M059J (cell line): ENCODE measurements around the gene BCL7B. TPM values are rescaled to one million over a fixed set of nuclear protein-coding genes. Genes with fewer than 3 reads are reported as not detected.
"Not testable (repeated sequence)": the region's sequence is repeated elsewhere in the genome, so short reads cannot be mapped to it uniquely, and the experiment has no call there.

ENCODE experiments used
- DNase-seq: peaks from one replicate; pipeline ENCODE4 v3.0.0-alpha.2; 2012; ENCODE audit warnings: low read depth
- total RNA-seq: library from RNA; depleted of rRNA; stranded (reverse); fragments of >200 nt; shearing (Covaris generic); gene quantifications from 2 replicates; pipeline ENCODE4 v1.2.3, GENCODE V29; 2014; rRNA removed

BCL7B gene
- 60.7 and 68.3 TPM in 2 replicates for total RNA-seq

DNA sequence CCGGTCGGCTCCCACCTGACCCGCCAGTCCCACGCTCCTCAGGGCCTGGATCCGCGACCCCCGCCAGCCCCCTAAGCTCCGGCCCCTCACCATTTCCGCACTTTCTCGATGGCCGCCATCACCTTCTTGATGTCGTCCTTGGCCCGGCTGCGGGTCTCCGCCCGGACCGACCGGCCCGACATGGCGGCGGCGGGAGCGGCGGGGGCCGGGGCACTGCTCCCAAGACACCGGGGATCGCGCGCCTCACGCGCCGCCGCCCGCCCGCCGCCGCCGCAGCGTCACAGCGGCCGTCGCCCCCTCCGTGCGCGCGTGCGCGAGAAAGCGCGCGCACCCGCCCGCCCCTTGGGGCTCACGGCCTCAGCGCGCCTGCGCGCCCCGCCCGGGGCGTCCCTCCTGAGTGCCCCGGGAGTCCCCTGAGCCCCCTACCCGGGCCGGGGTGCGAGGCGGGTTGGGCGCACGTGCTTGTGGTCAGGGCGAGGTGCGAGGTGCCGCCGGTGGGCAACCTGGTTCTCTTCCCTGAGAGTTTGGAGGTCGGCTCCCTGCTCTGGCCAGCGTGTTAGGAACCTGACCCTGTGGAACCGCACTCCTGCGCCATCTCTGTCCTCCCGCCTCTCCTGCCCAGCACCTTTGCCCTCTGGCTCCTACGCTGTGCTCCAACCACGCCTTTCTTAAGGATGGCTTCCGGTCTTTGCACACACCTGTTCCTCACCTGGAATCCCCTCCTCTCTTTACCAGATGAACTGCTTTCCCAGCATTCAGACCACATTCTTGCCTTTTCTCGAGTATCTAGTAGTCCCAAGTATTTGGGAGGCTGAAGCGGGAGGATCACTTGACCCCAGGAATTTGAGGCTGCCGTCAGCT, at the start of gene BCL7B:
BCL7B (minus strand) TSS at position 294 of the 861 bp plus-strand sequence; CDS start at position 182, 112 bp downstream.
- peak; percentile 62 for DNase-seq

GRCh38 chr7:73605601-73606220, 48.2 kb upstream of the BCL7B start:
- DNase-seq: no peak

GRCh38 chr7:73602721-73603651, 45.5 kb upstream of the BCL7B start:
- peak; percentile 36 for DNase-seq

DNA sequence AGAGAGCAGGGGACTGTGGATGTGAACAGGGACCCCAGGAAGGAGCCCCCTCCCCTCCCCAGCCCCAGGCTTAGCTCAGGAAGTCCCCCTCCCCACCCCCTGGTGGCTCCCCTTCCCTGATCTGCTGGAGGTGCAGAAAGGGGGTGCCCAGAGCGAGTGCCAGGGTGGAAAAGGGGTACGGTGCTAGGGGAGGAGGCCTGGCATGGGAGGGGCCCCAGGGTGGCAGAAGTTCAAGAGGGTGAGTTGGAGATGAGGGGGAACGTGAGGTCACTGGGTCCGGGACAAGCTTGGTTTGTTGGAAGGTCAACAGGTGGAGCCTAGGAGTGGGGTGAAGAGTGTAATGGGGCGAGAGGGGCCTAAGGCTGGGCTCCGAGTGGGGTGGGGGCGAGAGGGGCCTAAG, 42.4 kb upstream of the BCL7B start:
- DNase-seq: no peak

DNA sequence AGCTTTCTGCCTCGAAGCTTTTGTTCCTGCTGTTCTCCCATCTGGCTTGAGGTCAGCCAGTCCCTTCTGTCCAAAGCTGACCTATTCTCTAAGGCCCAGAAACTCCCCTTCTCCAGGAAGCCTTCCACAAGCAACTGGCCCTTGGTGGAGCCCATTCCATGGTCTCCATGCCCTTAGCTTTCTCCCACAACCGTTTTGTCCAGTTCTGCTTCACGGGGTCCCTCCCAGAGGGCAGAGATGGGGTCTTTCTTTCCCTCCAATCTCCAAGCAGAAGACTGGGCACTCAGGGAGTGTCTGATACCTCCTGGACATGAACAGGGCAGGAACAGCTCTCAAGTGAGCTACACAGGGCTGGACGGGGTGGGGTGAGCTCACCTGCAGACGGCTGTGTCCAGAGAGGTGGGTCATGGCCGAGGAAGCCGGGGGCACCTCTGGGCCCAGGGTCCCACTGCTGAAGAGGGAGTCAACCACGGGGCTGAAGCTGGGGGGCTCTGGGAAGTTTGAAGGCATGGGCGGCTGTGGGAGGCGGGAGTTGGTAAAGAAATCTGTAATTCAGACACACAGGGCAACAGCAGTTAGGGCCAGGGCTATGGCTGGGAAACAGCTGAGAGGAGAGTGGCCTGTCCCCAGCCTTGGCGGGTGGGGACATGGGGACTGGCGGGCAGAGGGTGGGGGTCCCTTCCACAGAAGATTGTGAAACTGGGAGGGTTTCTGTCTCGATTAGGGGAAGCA, 41.8 kb upstream of the BCL7B start:
- DNase-seq: no peak

- DNase-seq: no peak
Observed at GRCh38 chr7:73597978-73598782, 40.7 kb upstream of the BCL7B start.

- no peak for DNase-seq
Observed at GRCh38 chr7:73596191-73597065, 38.9 kb upstream of the BCL7B start.

GRCh38 chr7:73595358-73595757, 37.9 kb upstream of the BCL7B start:
- DNase-seq: no peak

GRCh38 chr7:73593207-73594045, 35.9 kb upstream of the BCL7B start:
- no peak for DNase-seq

DNA sequence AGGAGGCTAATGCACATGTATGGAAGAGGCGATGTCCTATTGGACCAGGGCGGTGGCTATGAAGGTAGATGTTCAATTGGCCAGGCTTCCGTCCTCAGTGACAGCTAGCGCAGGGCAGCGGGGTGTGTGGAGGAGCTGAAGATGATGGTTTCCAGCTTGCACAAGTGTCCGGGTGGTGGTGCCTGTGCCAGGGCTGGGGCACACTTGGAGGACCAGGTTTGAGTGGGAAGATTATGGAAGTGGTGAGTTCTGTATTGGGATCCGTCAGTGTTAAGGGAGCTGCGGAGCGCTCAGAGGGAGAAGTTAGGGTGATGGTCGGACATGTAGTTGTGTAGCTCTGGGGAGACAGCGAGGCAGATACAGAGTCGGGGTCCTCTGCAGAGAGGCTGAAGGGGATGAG, 29.4 kb upstream of the BCL7B start:
- no peak for DNase-seq

GRCh38 chr7:73585196-73585595, 27.7 kb upstream of the BCL7B start:
- no peak for DNase-seq

DNA sequence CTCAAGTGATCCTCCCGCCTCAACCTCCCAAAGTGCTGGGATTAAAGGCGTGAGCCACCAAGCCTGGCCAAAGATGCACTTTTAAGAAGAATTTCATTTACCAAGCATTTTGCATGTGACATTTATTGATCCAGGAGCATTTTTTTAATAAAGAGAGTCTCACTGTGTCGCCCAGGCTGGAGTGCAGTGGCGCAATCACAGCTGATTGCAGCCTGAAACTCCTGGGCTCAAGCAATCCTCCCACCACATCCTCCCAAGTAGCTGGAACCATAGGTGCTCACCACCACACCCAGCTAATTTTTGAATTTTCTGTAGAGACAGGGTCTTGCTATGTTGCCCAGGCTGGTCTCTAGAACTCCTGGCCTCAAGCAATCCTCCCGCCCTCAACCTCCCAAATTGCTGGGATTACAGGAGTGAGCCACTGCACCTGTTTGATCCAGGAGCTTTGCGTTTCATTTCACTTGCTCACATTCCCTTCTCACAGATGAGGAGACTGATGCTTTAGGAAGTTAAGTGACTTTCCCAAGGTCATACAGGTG, 25.2 kb upstream of the BCL7B start:
- no peak for DNase-seq

GRCh38 chr7:73581006-73581405, 23.5 kb upstream of the BCL7B start:
- DNase-seq: not testable (repeated sequence)

DNA sequence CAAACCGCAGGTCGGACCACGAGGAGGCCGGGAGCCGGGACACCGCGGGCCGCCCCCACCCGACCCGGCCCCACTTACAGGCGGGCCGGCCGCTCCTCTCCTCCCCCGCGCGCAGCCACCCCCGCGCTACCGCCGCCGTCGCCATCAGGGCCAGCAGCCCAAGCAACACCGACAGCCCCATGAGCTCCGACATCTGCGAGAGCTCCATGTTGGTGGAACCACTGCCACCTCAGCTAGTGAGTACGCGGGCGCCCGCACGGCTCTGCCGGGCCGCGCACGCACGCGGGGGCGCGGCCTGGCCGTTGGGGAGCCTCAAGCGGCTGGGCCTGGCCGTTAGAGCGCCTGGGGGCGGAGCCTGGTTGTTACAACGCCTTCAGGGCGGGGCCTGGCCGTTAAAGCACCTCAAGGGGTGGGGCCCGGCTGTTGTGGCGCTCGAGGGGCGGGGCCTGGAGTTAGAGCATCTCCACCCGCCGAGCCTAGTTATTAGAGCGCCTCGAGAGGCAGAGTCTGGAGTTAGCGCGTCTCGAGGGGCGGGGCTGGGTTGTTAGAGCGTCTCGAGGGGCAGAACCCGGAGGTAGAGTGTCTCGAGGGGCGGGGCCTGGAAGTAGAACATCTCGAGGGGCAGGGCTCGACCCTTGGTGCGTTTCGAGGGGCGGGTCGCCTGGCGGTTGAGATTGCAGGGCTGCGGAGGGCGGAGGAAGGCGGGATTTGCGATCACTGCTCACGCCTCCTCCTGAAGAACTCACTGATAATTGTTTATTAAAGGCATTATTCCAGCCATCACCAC, 21.0 kb upstream of the BCL7B start, which contains the start of gene TBL2:
TBL2 (minus strand) TSS at position 238 of the 787 bp plus-strand sequence; CDS start at position 208, 30 bp downstream.
- DNase-seq: peak; percentile 99

GRCh38 chr7:73577627-73578341, 20.3 kb upstream of the BCL7B start:
- peak; percentile 16 for DNase-seq

- no peak for DNase-seq
Observed at GRCh38 chr7:73573791-73574190, 16.3 kb upstream of the BCL7B start.

- DNase-seq: no peak
Observed at GRCh38 chr7:73573276-73573675, 15.8 kb upstream of the BCL7B start.
